Left kidney (tissue), 2 donors: ENCODE measurements around the gene RACGAP1. TPM values are rescaled to one million over a fixed set of nuclear protein-coding genes. Genes with fewer than 3 reads are reported as not detected.
"Not testable (repeated sequence)": the region's sequence is repeated elsewhere in the genome, so short reads cannot be mapped to it uniquely, and the experiment has no call there.

Experiments
- DNase-seq: peaks from one replicate; pipeline ENCODE4 v3.0.0-alpha.2; 2013
- polyA plus RNA-seq: library from polyadenylated mRNA; unstranded; fragments of 120-200 nt; gene quantifications from one replicate; pipeline ENCODE4 v1.2.1, GENCODE V29; 2013; ENCODE audit not compliant: insufficient read length

The RACGAP1 gene
- polyA plus RNA-seq, 1 donor: 70.8 TPM

DNA sequence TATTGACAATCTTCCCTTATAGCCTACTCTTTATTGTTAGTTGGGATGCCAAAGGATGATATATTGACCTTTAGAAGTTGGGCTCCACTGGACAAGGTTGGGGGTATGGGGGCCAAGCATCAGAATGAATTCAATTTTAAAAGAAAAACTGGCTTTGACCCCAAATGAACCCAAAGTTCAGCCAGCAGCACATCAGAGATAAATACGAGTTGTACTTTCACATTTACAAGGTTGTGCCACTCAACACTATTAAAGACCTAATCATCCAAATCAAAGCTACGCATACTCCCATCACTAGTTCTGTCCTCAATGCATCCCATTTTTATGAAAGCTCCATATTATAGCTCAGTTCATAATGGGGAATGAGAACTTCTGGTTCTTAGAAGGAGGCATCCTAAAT, 35.9 kb downstream of the RACGAP1 start:
- DNase-seq: not testable (repeated sequence)

DNA sequence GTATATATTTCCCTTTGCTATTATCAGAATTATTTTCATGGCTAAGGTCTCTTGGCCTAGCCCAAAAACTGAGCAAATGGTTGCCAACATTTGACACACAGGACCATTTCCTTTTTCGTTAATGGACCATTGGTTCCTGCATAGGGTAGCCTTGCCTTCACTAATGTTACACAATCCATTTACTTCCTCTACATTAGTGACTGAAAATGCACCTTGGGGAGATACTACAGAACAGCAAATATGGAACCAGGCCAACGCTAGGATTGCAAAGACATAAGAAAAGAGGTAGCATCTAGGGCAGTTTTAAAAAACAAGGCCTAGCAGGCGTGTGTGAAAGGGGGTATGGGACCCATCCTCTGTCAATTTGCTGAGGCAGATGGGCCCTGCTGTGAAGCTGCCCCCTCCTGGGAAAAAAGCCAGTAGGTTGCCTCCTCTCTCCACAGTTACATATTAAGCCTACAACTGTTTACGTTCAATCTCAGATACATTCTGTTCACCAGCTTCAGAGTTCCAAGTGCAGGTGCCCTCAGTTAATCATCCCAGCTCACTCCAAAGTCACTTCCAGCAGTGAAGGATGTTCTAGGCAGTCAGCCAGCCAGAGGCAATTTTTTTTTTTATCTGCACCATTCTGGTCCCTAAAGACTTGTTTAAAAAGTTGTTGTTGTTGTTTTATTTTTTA, 37.5 kb downstream of the RACGAP1 start:
- no peak for DNase-seq

DNA sequence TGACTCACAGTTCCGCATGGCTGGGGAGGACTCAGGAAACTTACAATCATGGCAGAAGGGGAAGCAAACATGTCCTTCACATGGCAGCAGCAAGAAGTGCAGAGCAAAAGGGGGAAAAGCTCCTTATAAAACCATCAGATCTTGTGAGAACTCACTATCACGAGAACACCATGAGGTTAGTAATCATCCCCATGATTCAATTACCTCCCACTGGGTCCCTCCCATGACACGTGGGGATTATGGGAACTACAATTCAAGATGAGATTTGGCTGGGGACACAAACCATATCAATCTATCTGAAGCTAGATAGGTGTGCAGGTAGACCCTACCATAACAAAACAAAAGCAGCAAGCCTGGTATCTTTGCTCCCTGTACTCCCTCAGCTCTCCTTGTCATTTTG, 38.8 kb downstream of the RACGAP1 start:
- DNase-seq: not testable (repeated sequence)

DNA sequence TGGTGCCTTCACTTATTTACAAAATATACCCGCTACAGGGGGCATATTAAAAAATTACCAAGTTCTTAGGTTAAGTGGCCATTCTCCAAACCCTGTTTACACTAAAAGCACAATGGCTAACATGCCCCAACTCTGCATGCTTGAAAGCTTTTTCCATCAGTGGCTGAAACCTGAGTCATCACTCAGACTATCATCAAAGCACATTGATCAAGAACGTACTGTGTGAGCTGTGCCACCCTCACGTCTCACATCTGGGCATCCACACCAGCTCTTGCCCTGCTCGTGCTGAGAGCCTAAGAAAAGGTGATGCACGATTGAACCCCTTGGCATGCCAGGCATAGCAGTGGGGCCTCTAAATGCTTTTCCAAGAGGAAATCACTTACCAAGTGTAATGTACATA, 39.3 kb downstream of the RACGAP1 start:
- no peak for DNase-seq

DNA sequence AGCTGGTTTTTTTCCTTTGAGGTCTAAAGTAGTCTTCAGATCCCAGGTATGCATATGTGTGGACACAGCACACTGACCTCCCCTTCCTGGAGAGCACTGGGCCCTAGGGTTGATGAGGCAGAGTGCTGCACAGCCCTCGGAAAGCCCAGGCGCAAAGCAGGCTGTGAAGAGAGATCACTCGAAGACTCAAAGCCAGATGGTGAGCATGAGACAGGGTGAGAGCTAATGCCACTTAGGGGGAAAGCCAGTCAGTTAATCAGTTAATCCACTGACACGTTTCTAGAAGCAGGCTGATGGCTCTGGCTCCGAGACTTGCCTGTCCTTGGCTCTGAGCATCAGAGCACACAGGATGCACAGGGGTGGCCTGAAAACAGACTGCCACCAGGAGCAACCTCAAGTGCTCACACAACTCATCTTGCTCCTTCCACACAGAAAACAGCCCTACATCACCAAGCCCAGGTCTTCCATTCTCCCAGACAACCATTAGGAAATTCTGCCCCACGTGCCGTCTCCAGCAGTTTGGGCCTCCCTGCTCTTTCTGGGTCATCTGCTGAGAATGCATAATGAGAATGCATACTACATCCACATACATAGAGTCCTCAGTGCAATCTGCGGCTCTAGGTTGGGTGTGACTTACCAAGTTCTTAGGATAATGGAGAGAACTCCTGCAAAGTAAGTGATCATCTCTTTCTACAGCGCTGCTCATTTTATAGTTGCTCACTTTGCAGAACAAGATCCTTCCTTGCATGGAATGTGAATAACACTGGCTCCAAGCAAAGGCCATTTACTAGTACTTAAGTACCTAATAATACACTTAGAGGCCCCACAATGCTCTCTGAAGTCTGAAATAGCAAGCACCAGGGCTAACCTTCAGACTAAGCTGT, 40.6 kb downstream of the RACGAP1 start:
- no peak for DNase-seq

DNA sequence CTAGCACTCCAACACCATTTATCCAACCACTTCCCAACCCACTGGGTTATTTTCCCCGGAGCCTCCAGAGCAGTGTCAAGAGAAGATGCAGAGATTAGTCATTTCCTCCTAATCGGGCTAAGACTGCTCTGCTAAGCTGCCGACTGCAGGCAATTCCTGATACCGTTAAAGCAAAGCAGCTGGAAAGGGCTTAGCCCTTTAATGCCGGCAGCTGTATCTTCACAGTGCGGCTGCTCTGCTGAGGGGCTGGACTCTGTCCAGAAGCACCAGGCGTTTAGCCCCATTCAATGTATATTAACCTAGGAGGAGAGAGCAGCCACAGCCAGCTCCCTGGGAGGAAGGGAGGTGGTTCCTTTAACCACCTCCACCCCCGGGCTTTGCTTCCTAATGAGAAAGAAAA, 41.4 kb downstream of the RACGAP1 start:
- DNase-seq: no peak

DNA sequence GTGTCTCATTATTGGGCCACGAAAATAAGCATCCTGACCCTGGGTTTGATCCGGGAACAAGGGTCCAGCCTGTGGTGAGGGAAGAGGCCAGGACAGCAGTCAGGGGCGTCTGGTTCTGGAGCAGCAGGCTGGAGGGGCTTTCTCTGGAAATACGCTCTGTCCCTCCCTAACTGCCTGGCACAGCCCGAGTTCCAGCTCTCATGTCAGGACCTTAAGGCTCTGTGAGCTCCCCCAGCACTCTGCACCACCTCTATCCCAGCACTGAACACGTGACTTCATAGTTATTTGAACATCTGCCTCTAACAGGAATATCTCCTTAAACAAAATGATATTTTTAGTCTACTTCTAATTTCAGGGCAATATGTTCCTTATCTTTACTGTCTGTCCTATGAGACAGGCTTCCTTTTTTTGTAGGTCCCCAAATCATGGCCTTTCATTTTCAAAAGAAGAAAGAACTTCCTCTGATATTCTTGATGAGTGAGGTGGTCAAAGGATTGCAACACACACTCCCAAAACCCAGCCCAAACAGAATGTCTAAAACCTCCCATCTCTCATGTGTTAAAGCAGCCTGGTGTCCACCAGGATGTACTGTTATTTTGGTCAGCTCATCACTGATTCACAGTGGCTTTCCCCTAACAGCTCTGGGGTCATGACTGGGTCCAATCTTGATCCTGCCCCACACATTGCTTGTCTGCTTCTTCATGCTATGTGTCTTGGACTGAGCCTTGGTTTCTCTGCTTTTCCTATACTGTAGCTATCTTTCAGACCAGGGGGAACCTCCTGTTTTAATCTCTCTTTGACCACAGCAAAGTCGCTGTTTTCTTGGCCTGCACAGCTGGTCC, 42.8 kb downstream of the RACGAP1 start:
- DNase-seq: no peak

DNA sequence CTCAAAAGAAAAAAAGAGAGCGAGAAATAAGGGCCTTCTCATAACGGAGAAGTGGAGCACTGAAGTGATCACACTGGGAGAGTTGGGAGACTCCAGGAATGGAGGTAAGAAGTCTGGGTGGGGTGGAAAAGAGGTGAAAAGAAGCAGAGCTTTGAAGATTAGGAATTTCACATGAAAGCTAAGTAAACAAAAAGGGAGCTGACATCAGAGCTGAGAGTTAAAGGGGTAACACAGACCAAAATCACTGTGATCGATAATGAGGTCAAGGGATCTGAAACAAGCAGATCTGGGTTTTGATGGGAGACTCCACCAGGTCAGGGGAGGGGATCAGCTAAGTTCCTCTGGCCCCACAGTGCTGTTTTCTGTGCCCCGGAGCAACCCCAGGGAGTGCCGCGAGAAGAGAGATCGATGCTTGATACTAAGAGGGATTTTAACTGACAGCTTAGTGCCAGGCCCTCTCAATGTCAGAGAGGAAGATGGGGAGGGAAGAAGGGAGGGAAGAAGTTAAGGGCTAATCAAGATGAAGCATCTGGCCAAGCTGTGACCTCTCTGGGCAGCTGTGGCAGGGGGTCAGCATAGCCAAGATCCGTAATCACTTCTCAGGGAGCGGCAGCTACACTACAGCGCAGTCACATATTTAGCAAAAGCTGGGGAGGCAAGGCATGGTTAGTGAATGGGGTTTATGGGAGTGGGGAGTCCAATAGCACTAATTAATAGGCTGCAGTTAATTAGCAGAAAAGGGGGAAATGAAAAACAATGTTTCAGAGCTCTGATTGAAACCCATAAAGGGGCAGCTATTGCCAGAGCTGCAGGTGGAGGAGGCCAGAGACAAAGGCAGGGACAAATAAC, 44.6 kb downstream of the RACGAP1 start:
- no peak for DNase-seq

DNA sequence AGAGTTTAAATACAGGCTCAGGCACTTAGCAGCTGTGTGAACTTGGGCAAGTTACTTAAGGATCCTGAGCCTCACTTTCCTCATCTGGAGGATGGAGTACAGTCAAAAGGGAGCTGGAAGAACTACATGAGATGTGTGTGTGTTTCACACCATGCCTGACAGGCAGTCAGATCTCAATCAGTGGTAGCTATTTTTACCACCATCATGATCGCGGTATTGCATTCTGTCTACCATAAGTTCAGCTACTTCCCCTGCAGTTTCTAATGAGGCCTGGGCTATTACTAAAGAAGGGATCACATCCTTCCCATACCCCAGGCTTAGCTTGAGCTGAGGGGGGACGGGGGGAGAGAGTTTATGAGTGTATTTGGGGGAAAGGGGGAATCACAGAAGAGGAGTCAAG, 45.5 kb downstream of the RACGAP1 start:
- no peak for DNase-seq

DNA sequence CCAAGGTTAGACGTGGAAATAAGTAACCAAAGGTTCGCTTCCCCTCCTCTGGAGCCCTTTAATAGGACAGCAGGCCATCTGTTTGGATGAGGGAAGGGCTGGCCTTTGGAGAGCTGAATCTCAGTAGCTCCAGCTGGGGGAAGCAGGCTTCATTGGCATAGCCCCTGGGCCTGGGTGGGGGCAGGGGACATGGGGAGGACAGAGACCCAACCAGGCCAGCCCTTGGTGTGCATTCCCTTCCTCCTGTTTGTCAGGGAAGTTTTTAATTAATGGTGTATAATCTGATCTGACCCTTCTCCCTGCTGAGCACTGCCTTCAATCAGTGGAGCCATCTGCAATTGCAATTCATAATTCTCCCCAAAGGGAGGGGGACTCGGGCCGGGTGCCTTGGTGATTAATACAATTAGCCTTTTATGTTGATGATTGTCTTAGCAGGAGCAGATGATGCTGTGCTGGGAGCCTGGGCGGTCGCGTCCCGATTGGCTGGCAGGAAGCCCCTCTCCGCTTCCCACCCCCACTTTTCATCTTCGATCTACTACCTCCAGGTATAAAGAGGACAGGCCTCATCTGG, 46.2 kb downstream of the RACGAP1 start:
- no peak for DNase-seq

DNA sequence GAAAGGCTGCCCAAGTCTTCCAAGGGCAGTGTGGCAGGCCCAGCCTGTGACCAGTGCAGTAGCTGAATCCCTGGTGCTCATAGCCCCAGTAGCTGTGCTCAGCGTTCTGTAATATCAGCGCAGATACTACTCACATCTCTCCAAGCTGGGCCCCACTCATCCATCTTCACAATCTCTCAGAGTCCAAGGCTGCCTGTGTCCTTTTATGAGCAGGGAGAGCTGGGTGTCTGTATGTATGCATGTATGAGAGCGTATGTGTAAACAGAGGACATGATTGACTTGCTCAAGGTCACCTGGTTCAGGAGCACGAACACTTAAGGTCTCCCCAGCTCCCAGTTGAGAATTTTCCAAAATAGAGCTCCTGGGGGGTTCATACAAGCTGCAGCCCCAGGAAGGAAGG, 47.2 kb downstream of the RACGAP1 start:
- DNase-seq: no peak

DNA sequence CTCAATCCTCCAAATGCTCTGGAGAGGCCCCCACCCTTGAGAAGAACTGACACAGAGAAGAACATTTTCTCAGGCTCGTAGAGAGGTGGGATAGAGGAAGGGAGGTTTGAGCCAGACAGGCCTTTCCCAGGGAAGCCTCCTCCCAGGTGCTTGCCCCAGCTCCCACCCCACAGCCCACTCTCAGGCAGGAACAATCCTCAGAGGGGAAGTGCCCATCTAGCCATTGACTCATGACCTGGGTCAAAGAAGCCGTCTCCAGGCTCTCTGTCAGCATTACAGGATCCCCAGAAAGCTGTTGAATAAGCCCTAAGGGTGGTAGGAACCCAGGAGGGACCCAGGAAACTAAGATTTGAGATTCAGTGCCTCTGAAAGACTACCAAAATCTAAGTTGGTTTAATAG, 48.7 kb downstream of the RACGAP1 start:
- no peak for DNase-seq

DNA sequence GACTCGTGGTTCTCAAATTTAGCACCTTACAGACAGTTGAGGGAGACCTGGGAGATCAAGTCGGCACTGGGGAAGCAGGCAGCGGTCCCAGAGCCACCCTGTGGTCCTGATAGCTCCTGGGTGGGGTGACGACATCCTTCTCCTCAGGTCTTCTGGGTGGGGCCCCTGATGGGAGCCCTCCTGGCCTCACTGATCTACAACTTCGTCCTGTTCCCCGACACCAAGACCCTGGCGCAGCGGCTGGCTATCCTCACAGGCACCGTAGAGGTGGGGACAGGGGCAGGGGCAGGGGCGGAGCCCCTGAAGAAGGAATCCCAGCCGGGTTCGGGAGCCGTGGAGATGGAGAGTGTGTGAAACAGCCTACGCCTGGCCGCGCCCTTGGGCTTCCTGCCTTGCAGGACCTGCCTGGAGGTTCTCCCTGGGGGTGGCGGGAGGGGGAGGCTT, 50.0 kb downstream of the RACGAP1 start:
- DNase-seq: no peak

DNA sequence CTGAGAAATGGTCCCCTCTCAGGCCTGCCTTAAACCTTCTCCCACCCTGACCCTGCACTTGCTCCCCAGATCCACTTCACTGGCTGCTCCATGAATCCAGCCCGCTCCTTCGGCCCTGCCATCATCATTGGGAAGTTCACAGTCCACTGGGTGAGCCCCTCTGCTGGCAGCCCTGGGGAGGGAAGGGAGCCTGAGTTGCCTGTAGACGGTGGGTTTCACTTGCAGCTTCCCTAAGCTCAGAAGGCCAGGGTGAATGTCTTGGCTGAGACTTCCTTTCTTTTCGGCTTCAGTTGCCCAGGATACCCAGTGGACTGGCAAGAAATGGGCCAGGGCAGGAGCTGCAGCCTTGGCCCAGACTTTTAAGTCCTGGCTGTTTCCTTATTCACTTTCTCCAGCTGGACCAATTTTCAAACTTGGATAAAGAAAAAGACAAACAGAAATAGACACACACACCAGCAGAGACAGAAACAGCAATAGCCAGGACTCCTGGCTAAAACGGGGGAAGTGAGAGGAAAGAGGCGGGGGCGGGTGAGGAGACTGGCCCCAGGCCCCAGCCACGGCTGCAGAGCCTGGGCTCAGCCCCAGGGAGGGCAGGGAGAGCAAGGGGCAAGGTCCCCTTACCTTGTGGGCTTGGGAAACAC, 50.5 kb downstream of the RACGAP1 start:
- no peak for DNase-seq

DNA sequence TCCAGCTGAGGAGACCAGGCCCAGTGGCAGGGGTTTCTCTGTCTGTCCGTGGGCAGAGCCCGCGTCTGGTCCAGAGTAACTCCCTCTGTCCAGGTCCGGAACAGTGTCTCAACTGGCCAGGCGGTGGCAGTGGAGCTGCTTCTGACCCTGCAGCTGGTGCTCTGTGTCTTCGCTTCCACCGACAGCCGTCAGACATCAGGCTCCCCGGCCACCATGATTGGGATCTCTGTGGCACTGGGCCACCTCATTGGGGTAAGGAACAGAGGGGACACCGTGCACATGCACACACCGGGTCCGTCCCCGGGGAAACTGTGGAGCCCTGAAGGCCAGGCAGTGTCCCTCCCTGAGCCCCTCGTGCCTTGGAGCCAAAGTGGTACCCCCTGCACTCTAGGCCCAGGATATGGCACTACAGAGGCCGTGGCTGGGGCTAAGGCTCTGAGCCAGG, 51.0 kb downstream of the RACGAP1 start:
- DNase-seq: no peak

DNA sequence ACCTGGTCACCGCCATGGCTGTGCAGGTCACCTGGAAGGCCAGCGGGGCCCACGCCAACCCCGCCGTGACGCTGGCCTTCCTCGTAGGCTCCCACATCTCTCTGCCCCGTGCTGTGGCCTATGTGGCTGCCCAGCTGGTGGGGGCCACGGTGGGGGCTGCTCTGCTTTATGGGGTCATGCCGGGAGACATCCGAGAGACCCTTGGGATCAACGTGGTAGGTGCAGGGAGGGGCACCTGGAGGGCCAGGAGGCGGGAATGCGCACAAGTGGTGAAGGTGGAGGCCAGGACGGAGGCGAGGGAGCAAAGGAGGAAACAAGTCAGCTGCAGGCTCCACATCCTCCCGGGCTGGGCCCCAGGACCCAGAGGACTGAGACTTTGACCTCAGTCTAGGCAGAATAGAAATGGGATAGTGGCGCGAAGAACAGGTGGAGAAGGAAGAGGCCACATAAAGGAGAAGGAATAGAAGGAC, 51.9 kb downstream of the RACGAP1 start:
- DNase-seq: no peak

DNA sequence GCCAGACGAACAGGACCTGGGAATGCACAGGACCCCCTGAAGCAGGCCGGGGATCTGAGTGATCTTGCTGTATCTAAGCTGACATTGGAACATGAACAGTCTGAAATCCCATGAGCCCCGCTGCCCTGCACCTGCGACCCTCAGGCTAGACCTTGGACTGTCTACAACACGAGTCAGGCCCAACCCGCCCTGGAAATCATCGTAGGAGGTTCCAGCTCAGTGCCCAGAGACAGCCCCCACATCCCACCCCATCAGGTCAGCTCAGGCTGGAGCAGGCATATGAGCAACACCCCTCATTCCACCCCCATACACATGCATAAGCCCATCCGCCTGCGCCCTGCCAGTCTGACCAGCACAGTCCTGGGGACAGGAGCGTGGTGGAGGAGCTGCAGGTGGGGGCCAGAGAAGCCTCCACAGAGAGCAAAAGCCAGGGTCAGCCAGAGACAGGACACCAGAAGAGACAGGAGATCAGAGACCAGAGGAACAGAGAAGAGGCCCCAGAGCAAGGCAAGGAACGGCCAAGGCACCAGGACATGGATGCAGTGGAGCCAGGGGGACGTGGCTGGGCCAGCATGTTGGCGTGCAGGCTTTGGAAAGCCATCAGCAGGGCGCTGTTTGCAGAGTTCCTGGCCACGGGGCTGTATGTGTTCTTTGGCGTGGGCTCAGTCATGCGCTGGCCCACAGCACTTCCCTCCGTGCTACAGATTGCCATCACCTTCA, 52.5 kb downstream of the RACGAP1 start, which contains the start of gene AQP6:
TSS of gene AQP6 (plus strand) at position 307 of the 720 bp plus-strand sequence. CDS start at position 534, 227 bp downstream.
- DNase-seq: no peak

DNA sequence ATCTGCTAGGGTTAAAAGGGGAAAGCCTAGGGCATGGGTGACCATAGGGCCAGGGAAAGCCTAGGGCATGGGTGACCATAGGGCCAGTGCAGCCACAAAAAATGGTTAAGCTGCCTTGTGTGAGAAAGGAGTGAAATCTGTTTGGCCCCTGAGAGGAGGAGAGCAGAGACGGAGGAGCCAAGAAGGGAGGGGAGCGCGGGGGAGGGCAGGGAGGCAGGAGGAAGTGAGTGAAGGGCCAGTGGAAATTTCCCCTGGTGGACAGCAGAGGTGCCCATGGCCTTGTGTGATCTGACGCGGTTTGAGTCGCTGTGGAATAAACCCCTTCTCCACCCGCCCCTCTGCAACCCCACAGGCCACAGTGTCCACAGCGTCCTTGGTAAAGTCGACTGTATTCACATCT, 53.2 kb downstream of the RACGAP1 start:
- DNase-seq: no peak

DNA sequence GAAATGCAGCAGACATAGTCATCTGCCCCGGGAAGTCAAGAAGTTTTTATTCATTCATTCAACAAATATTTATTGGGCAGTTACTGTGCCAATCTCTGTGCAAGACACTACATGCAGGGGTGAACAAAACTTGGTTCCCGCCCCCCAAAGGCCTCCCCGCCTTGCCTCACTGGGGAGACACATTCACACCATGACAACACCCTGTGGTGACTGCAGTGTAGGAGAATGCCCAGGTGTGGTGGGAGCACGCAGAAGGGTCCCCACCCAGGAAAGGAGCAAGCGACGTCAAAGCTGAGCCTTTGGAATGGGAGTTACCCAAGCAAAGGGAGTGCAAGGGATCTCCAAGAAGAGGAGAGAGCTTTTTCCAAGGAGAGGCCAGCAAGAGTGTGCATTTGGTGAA, 54.2 kb downstream of the RACGAP1 start:
- no peak for DNase-seq

DNA sequence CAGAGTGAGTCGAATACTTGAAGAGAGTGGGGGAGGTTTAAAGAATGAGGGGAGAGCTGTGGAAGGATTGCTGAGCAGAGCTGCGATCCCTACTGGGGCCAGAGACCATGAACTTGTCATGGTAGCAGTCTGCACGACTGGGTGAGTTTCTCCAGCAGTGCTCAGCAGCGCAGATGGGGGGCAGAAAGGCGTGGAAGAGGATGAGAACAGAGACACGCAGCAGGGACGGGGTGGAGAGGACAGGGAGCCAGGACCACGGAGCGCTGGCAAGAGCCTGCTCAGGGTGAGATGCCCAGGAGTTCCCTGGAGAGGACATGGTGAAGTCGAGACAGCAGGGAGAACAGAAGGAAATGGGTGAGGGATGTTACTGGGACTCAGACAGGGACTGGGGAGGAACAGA, 54.6 kb downstream of the RACGAP1 start:
- no peak for DNase-seq
